ENCODE data around the gene PCNT.

- TF ChIP-seq EZH2phosphoT487 (IDR thresholded peaks at IDR 0.05; ENCODE audit: insufficient read depth, low read depth) (no peak), EZH2 (IDR thresholded peaks at IDR 0.05; ENCODE audit: insufficient read depth, poor library complexity, severe bottlenecking) (no peak)
Observed at GRCh38 chr21:46428286-46428685, 104.3 kb downstream of the PCNT start.

All from GM23248 (cell line).